Activated T-helper 1 cell treated with anti-CD3 and anti-CD28 coated beads, Interleukin-12 subunit alpha, Interleukin-12 subunit beta, Interleukin-2, Interleukin-4 antibody, amounts not matched to agents 30 ng/mL and 10 ng/mL and 1 ng/mL, durations not matched to agents 14 hours and 24 hours and 36 hours (primary cell): ENCODE results near the gene FN1. TPM values are rescaled to one million over a fixed set of nuclear protein-coding genes. Genes with fewer than 3 reads are reported as not detected.

Experiments used
- DNase-seq: peaks from one replicate; pipeline ENCODE4 v3.0.0; 2021; ENCODE audit warnings: low spot score
- H3K27ac Mint-ChIP-seq: one replicate; pipeline ENCODE4 v1.8.0; 2021; ENCODE audit warnings: mild to moderate bottlenecking, mixed read lengths
- H3K27me3 Mint-ChIP-seq: one replicate; pipeline ENCODE4 v1.8.0; 2022; ENCODE audit warnings: mild to moderate bottlenecking, moderate library complexity, mixed read lengths; ENCODE audit not compliant: insufficient read depth
- H3K36me3 Mint-ChIP-seq: one replicate; pipeline ENCODE4 v1.8.0; 2021; ENCODE audit warnings: low read depth, mixed read lengths
- H3K4me1 Mint-ChIP-seq: one replicate; pipeline ENCODE4 v1.8.0; 2021; ENCODE audit warnings: low read depth, mixed read lengths
- H3K4me3 Mint-ChIP-seq: one replicate; pipeline ENCODE4 v1.8.0; 2021; ENCODE audit warnings: mild to moderate bottlenecking, moderate library complexity, mixed read lengths
- H3K9me3 Mint-ChIP-seq: one replicate; pipeline ENCODE4 v1.8.0; 2021; ENCODE audit warnings: mixed read lengths
- intact Hi-C: fragments of 100-400 bp; cut with micrococcal nuclease; formaldehyde crosslinking; loops from one replicate; pipeline ENCODE4 v1.15.1; 2024
- total RNA-seq: library from RNA; stranded (reverse); gene quantifications from 2 replicates; pipeline ENCODE4 v1.2.3, GENCODE V29; 2022

FN1 gene
- total RNA-seq, 1 donor from 2014 or later, result 1.6 TPM

DNA sequence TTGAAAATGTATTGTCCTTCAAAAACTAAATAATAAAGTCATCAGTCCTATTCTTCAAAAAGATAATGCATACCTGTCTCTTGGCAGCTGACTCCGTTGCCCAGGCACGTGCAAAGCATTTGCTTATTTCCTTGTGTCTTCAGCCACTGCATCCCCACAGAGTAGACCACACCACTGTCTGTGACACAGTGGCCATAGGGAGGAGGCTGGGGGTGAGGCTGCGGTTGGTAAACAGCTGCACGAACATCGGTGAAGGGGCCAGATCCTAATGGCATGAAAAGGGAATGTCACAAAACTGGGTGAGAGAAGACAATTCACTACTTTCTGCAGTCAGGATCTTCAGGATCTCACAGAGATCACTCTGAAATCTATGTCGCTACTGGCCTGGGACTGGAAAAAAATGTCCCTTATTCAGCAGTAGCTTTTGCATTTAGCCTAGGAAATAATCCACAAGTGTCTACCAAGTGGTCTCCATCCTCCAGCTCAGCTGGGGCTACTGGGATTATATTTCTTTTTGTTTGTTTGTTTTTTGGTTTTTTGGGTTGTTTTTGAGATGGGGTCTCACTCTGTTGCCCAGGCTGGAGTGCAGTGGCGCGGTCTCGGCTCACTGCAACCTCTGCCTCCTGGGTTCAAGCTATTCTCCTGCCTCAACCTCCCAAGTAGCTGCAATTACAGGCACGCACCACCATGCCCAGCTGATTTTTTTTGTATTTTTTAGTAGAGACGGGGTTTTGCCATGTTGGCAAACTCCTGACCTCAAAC is 10.7 kb downstream of the FN1 start:
- peaks cover 29% of the 10 kb centered on the region for H3K27me3 Mint-ChIP-seq
- intact Hi-C loops, result no loop called here

DNA sequence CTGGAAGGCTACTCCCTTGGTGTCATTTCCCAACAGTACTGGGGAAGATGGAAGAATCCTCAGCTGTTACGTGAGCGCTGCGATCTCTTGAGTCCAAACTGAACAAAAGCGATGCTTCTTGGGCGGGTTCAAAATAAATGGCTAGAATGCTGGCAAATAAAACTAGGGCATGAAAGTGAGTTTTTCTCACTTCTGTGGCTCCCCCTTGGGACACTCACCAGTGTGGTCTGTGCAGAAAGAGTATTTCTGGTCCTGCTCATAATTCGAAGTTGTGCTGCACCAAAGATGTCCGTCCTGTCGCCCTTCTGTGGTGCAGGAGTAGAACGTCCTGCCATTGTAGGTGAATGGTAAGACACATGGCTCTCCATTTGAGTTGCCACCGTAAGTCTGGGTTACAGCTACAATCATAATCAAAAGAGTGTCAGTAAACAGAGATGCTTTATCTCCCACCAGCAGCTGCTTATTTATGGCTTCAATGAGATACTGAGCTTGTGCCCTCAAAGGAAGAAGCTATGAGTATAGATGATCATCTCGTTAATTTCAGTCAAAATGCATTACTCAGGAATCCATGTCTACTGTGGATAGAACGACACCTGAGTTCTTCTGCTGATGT is 11.8 kb downstream of the FN1 start:
- intact Hi-C loops, result no loop called here
- H3K36me3 Mint-ChIP-seq, result peaks cover 1% of the 10 kb centered on the region
- no peak overlapping the region for H3K27ac Mint-ChIP-seq
- no peak for DNase-seq
- H3K4me3 Mint-ChIP-seq, result no peak overlapping the region
- H3K9me3 Mint-ChIP-seq, result no peaks in the 10 kb centered on the region
- no peaks in the 10 kb centered on the region for H3K4me1 Mint-ChIP-seq
- H3K27me3 Mint-ChIP-seq, result peaks cover 27% of the 10 kb centered on the region

More for the DNA sequence above, 10.7 kb downstream of the FN1 start:
- H3K36me3 Mint-ChIP-seq, result peaks cover 1% of the 10 kb centered on the region
- no peak for DNase-seq
- H3K4me3 Mint-ChIP-seq, result no peak overlapping the region
- no peaks in the 10 kb centered on the region for H3K9me3 Mint-ChIP-seq
- no peaks in the 10 kb centered on the region for H3K4me1 Mint-ChIP-seq
- no peak overlapping the region for H3K27ac Mint-ChIP-seq

DNA sequence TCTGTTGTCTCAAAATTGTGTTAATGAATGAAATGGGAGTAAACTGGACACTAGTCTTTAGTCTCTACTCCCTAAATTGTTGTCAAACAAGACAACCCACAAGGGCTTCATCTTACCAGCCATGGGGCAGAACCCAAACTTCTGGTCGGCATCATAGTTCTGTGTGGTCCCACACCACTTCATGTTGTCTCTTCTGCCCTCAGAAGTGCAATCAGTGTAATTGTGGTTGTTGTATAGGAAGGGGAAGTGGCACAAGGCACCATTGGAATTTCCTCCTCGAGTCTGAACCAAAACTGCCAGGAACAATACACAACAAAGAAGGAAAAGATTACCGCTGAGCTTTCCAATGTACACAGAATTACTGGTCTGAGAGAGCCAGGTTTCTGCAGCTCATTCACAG is 12.6 kb downstream of the FN1 start:
- no peak for DNase-seq
- no peak overlapping the region for H3K27ac Mint-ChIP-seq
- peaks cover 22% of the 10 kb centered on the region for H3K27me3 Mint-ChIP-seq
- H3K36me3 Mint-ChIP-seq, result peaks cover 1% of the 10 kb centered on the region
- intact Hi-C loops, result no loop called here
- H3K9me3 Mint-ChIP-seq, result no peaks in the 10 kb centered on the region
- no peak overlapping the region for H3K4me3 Mint-ChIP-seq
- no peaks in the 10 kb centered on the region for H3K4me1 Mint-ChIP-seq

DNA sequence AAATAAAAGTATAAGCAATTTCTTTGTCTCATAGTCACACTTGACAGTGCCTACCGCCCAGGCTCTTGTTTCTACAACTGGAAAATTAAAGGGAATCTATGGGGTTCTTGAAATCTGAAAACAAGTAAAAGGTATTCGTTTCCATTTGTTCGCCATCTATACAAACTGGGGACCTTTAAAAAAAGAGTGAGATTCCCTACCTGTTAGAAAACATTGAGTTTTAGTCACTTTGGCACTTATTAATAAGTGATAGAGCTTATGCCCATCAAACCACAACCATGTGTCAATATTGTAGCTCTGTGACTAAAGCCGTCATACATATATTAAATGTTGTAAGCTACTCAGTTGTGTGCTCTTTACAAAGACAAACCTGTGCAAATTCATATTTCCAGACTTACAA is 13.2 kb downstream of the FN1 start:
- intact Hi-C loops, result no loop called here
- DNase-seq, result no peak
- Mint-ChIP-seq H3K9me3 (no peaks in the 10 kb centered on the region), H3K27me3 (peaks cover 24% of the 10 kb centered on the region), H3K4me1 (no peaks in the 10 kb centered on the region), H3K4me3 (no peak overlapping the region), H3K36me3 (no peaks in the 10 kb centered on the region), H3K27ac (no peak overlapping the region)

DNA sequence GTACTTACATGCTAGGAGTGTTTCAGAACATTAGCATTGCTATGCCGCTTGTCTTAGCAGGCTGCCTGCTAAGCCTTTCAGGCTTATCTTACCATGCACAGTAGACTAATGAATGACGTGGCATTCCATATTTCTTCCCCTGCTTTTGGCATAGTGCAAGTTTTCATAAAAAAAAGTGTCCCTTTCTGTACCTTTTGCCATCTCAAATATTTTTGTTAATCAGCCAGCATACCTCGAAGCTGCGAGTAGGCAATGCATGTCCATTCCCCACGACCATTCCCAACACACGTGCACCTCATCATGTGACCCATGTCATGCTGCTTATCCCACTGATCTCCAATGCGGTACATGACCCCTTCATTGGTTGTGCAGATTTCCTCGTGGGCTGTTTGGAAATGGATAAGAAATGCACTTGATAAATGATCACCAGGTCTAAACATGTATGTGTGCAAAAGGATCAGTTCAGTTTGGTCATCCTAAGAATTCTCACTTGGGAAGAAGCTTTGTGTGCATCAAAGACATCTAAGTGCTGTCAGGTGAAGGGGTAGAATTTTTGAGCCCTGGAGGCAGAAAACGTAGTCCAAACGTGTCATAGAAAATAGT is 13.9 kb downstream of the FN1 start:
- no peaks in the 10 kb centered on the region for H3K9me3 Mint-ChIP-seq
- H3K36me3 Mint-ChIP-seq, result no peaks in the 10 kb centered on the region
- peaks cover 31% of the 10 kb centered on the region for H3K27me3 Mint-ChIP-seq
- H3K4me1 Mint-ChIP-seq, result no peaks in the 10 kb centered on the region
- intact Hi-C loops, result no loop called here
- no peak overlapping the region for H3K4me3 Mint-ChIP-seq
- DNase-seq, result no peak
- H3K27ac Mint-ChIP-seq, result no peak overlapping the region

DNA sequence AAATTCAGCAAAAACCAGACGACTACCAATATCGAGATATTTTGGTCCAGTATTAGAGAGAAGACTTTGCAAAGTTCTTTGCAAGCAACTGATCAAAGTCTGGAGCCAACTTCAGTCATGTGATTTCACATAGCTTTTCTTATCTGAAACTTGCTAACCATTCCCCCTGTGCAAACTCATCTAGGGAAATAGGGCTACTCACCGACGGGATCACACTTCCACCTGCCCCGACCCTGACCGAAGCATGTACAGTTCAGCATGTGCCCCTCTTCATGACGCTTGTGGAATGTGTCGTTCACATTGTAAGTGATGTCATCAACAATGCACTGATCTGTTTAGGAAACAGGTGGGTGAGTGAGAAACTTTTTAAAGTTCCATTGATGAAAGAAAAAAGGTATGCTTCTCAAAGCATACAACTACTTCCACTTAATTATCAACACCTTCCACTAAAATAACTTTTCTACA is 15.4 kb downstream of the FN1 start:
- no peaks in the 10 kb centered on the region for H3K36me3 Mint-ChIP-seq
- intact Hi-C loops, result no loop called here
- no peaks in the 10 kb centered on the region for H3K9me3 Mint-ChIP-seq
- H3K4me1 Mint-ChIP-seq, result no peaks in the 10 kb centered on the region
- H3K27me3 Mint-ChIP-seq, result peaks cover 37% of the 10 kb centered on the region
- DNase-seq, result no peak
- no peak overlapping the region for H3K27ac Mint-ChIP-seq
- no peak overlapping the region for H3K4me3 Mint-ChIP-seq

DNA sequence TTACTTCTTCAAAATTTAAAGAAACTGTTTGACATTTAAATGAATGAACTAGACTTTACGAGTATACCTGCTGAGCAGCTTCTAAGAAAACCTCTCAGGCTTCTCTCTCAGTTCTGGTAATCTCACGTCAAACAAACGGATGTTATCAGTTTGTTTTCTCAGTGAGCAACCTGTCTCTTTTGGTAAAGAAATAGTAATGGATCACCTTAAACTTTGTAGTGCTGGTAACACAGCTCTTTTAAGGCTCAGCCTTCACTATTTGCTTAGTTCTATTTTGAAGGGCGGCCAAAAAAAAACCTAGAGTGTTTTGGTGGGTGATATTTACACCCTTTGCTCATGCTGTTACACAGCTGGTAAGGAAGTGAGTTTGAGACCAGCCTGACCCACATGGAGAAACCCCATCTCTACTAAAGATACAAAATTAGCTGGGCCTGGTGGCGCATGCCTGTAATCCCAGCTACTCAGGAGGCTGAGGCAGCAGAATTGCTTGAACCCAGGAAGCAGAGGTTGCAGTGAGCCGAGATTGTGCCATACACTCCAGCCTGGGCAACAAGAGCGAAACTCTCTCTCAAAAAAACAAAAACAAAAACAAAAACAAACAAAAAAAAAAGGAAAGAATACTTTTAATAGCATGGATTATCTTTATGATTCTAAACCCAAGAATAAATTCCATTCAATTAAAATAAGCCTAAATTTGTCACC is 15.9 kb downstream of the FN1 start:
- intact Hi-C loops, result no loop called here
- DNase-seq, result no peak
- no peaks in the 10 kb centered on the region for H3K4me1 Mint-ChIP-seq

DNA sequence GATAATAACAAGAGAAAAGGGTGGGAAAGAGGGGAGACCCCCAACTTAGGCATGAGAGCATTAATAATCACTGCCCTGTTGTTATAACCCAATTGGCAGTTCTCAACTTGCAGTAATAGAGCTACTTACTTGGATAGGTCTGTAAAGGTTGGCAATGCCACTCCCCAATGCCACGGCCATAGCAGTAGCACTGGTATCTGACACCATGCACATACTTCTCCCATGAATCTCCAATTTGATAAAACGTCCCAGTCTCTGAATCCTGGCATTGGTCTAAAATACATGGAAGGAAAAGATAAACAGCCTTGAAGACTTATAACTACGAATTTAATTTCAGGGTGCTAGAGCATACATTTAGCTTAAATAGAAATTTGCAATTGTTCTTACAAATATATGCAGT is 16.8 kb downstream of the FN1 start:
- Mint-ChIP-seq H3K9me3 (no peaks in the 10 kb centered on the region), H3K27ac (no peak overlapping the region), H3K4me1 (no peaks in the 10 kb centered on the region), H3K27me3 (peaks cover 41% of the 10 kb centered on the region), H3K4me3 (no peak overlapping the region), H3K36me3 (no peaks in the 10 kb centered on the region)
- DNase-seq, result no peak
- intact Hi-C loops, result no loop called here

More for the DNA sequence above, 15.9 kb downstream of the FN1 start:
- H3K27me3 Mint-ChIP-seq, result peaks cover 37% of the 10 kb centered on the region
- no peaks in the 10 kb centered on the region for H3K36me3 Mint-ChIP-seq
- H3K4me3 Mint-ChIP-seq, result no peak overlapping the region
- no peak overlapping the region for H3K27ac Mint-ChIP-seq
- H3K9me3 Mint-ChIP-seq, result no peaks in the 10 kb centered on the region

DNA sequence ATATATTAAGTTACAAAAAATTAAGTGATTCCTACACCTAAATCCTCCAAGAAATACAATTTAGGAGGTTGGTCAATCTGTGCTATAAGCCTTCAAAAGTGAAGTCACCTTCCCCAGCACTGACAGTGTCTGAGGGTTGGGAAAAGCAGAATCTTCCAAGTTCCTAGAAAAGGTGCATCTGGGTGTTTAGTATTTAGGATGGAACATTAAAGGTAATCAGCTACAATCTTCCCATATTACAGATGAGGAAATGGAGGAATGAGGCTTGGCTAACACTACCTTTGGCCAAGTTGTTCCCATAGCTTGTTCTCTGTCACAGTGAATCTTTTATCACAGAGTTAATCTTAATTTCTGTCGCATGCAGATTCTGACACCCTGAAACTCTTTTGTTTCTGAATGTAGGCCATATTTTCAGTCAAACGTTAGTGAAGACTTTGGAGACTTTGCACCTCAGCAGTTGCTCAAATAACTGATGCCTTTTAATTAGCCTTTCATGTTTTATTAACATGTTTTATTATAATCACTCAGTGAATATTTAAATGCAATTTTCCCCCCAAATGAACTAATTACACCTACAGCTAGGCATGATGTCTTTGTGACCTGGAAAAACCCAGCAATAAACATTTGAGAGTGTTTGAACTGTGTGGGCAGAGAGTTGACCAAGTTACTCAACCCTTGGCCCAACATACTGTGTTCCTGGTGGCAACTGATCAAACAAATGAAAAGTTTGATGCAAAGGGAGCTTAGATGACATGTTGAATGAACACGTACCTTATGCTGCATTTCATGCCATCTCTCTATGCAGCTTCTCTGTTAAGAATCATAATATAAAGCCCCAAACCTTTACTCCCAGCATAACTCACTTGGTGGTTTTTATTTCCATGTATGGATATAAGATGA is 17.6 kb downstream of the FN1 start:
- Mint-ChIP-seq H3K27ac (no peak overlapping the region), H3K4me3 (no peak overlapping the region), H3K27me3 (peaks cover 38% of the 10 kb centered on the region), H3K9me3 (no peaks in the 10 kb centered on the region), H3K36me3 (no peaks in the 10 kb centered on the region), H3K4me1 (no peaks in the 10 kb centered on the region)
- intact Hi-C loops, result no loop called here
- DNase-seq, result no peak

DNA sequence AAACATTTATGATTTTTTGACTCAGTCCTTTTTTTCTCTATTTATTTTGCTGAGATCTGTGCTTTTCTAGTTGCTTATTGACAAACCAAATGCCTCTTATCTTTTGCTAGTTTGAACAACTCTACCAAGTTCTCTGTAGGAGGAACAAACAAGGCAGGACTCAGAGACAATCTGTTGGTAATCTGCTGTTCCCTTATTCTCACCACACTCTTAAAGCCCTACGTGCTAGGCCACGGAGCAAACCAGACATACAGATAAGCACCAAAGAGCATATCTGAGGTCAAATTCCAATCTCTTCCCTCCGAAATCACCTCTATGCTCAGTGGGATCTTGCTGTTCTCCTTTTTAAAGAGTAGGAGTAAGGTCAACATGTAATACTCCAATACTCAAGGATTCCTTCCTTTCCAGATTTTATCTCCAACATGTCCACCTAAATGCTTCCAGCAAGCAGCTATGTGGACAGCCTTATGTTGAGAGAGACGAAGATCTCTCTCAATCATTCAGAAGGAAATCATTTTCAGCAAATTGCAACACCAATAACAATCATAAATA is 18.4 kb downstream of the FN1 start:
- Mint-ChIP-seq H3K4me3 (no peak overlapping the region), H3K27me3 (peaks cover 37% of the 10 kb centered on the region), H3K9me3 (no peaks in the 10 kb centered on the region), H3K27ac (no peak overlapping the region), H3K36me3 (no peaks in the 10 kb centered on the region), H3K4me1 (no peaks in the 10 kb centered on the region)
- intact Hi-C loops, result no loop called here
- no peak for DNase-seq

DNA sequence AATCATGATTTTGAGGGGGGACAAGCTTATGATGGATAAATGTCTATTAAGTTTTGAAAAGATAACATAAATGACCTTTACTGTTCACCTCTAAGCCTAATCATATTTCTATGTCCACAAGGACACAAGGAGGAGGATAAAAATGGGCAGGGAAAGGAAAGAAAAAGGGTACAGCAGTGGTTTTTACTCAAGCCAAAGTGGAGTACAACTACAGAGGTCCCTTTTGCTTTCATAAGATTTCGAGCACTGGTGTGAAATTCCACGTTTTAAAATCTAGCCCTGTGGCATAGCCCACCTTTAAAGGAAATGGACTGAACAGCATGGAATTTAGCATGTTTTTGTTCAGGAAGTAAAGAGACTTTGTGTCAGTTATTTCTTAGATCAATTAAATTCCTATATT is 19.2 kb downstream of the FN1 start:
- no peak for DNase-seq
- intact Hi-C loops, result no loop called here
- no peaks in the 10 kb centered on the region for H3K36me3 Mint-ChIP-seq
- H3K4me1 Mint-ChIP-seq, result no peaks in the 10 kb centered on the region
- H3K27me3 Mint-ChIP-seq, result peaks cover 35% of the 10 kb centered on the region
- H3K4me3 Mint-ChIP-seq, result no peak overlapping the region
- H3K27ac Mint-ChIP-seq, result no peak overlapping the region
- H3K9me3 Mint-ChIP-seq, result no peaks in the 10 kb centered on the region
